BLaER1 (cell line): ENCODE data around the gene UNK.

Experiments
- H3K27ac ChIP-seq: shearing (Covaris generic); formaldehyde crosslinking; 2 replicates; pipeline ENCODE4 v1.8.1; 2022
- H3K27me3 ChIP-seq: shearing (Covaris generic); formaldehyde crosslinking; 2 replicates; pipeline ENCODE4 v1.8.1; 2022
- H3K36me3 ChIP-seq: shearing (Covaris generic); formaldehyde crosslinking; 2 replicates; pipeline ENCODE4 v1.8.1; 2022
- H3K4me1 ChIP-seq: shearing (Covaris generic); formaldehyde crosslinking; 2 replicates; pipeline ENCODE4 v1.8.1; 2022
- H3K4me2 ChIP-seq: shearing (Covaris generic); formaldehyde crosslinking; 2 replicates; pipeline ENCODE4 v1.8.1; 2022
- H3K4me3 ChIP-seq: shearing (Covaris generic); formaldehyde crosslinking; 2 replicates; pipeline ENCODE4 v1.8.1; 2022
- H3K9ac ChIP-seq: shearing (Covaris generic); formaldehyde crosslinking; 2 replicates; pipeline ENCODE4 v1.8.1; 2022
- H3K9me3 ChIP-seq: shearing (Covaris generic); formaldehyde crosslinking; 2 replicates; pipeline ENCODE4 v1.8.1; 2022
- H4K20me1 ChIP-seq: shearing (Covaris generic); formaldehyde crosslinking; 2 replicates; pipeline ENCODE4 v1.8.1; 2022
- Cebpa-rat ChIP-seq: shearing (Covaris generic); IDR thresholded peaks from 2 replicates; pipeline ENCODE4 v1.8.1; 2022

The UNK gene

DNA sequence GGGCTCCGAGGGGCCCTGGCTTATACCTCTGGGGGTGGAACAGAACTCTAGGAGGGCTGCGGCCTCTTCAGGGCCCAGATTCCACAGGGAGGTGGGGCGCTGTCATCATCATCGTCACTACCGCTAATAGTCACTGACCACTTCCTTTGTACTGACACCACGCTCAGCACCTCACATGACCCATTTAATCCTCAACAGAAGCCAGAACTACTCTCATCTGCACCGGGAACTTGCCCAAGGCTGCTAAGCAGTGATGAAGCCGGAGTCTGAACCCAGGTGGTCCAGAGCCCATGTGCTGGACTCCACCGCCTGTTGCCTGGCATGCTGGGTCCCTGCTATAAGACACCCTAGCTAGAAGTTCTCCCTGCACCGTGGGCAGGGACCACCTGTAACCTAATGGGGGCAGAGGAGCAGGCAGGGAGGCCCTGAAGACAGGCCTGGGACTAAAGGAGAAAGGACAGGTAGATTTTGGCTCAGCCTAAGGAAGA, 47.6 kb downstream of the UNK start:
- H3K9ac ChIP-seq: peak overlapping the region; percentile 70
- no peaks in the 10 kb centered on the region for H3K27me3 ChIP-seq
- peak overlapping the region; percentile 91 for H3K4me2 ChIP-seq
- H4K20me1 ChIP-seq: peaks cover 14% of the 10 kb centered on the region
- no peak for TF ChIP-seq Cebpa-rat
- no peaks in the 10 kb centered on the region for H3K9me3 ChIP-seq
- H3K36me3 ChIP-seq: peaks cover 65% of the 10 kb centered on the region
- peak overlapping the region; percentile 82 for H3K27ac ChIP-seq
- peaks cover 94% of the 10 kb centered on the region for H3K4me1 ChIP-seq
- H3K4me3 ChIP-seq: peak overlapping the region; percentile 45

- no peak for TF ChIP-seq Cebpa-rat
- Histone ChIP-seq H4K20me1 (peaks cover 12% of the 10 kb centered on the region; the same call in 1 of the 2 replicates), H3K4me3 (peak overlapping the region; percentile 45), H3K36me3 (peaks cover 62% of the 10 kb centered on the region), H3K27me3 (no peaks in the 10 kb centered on the region), H3K9ac (peak overlapping the region; percentile 70), H3K4me1 (peaks cover 94% of the 10 kb centered on the region), H3K27ac (peak overlapping the region; percentile 82), H3K9me3 (no peaks in the 10 kb centered on the region), H3K4me2 (peak overlapping the region; percentile 91)
Observed at GRCh38 chr17:75832652-75833400, 48.2 kb downstream of the UNK start.

GRCh38 chr17:75834279-75834920, 49.8 kb downstream of the UNK start:
- Histone ChIP-seq H3K9me3 (no peaks in the 10 kb centered on the region), H3K27me3 (no peaks in the 10 kb centered on the region), H3K36me3 (peaks cover 60% of the 10 kb centered on the region), H3K4me3 (0 out of 2 replicates have a peak overlapping the region, but pooled peaks have one; percentile 14), H3K4me2 (peak overlapping the region; percentile 91), H3K9ac (peak overlapping the region; percentile 70; the same call in 1 of the 2 replicates), H4K20me1 (peaks cover 7% of the 10 kb centered on the region; the same call in 1 of the 2 replicates), H3K27ac (peak overlapping the region; percentile 82), H3K4me1 (peaks cover 91% of the 10 kb centered on the region)
- TF ChIP-seq Cebpa-rat: no peak

DNA sequence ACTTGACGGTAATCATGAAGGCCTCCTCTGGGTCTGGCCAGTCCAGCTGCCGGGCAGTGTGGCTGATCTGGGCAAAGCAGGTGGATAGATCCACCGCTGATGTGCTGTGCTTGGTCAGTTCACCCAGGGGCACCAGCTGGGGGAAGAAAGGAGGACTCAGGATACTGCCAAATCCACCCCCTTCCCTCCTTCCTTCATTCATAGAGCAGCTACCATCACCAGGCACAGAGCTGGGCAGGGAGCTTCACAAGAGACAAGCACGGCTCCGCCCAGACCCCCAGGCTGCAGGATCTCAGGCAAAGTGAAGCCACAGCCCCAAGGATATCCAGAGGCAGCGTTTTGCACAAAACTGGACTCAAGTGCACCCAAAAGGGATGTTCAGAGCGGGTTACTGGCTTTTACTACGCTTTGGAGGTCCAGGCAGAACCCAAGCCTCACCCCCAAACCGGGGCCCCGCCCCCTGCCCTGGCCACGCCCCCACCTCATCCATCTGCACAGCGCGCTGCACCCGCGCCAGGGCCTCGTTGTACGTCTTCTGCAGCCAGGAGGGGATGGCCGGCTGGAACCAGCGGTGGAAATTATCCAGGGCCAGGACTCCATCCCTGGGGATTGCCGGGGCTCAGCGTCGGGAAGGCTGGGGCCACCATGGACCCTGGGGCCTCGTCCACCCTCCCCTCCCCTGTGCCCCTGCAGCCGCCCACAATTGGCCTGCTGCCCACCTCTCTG, 50.5 kb downstream of the UNK start:
- Histone ChIP-seq H3K9me3 (no peaks in the 10 kb centered on the region), H3K27ac (peak overlapping the region; percentile 82), H4K20me1 (peaks cover 7% of the 10 kb centered on the region; the same call in 1 of the 2 replicates), H3K36me3 (peaks cover 60% of the 10 kb centered on the region), H3K4me1 (peaks cover 85% of the 10 kb centered on the region), H3K4me3 (0 out of 2 replicates have a peak overlapping the region, but pooled peaks have one; percentile 14), H3K4me2 (peak overlapping the region; percentile 91), H3K27me3 (no peaks in the 10 kb centered on the region), H3K9ac (peak overlapping the region; percentile 53; the same call in 1 of the 2 replicates)
- no peak for TF ChIP-seq Cebpa-rat

- H3K9me3 ChIP-seq: no peaks in the 10 kb centered on the region
- H3K4me1 ChIP-seq: peaks cover 84% of the 10 kb centered on the region
- H3K4me3 ChIP-seq: 0 out of 2 replicates have a peak overlapping the region, but pooled peaks have one; percentile 14
- no peak overlapping the region for H3K9ac ChIP-seq
- peaks cover 7% of the 10 kb centered on the region; the same call in 1 of the 2 replicates for H4K20me1 ChIP-seq
- H3K27ac ChIP-seq: peak overlapping the region; percentile 82
- TF ChIP-seq Cebpa-rat: no peak
- no peaks in the 10 kb centered on the region for H3K27me3 ChIP-seq
- H3K4me2 ChIP-seq: peak overlapping the region; percentile 91
- peaks cover 60% of the 10 kb centered on the region for H3K36me3 ChIP-seq
Observed at GRCh38 chr17:75835654-75835987, 51.0 kb downstream of the UNK start.

- H3K36me3 ChIP-seq: peaks cover 59% of the 10 kb centered on the region
Observed at GRCh38 chr17:75836605-75837004, 52.0 kb downstream of the UNK start.

DNA sequence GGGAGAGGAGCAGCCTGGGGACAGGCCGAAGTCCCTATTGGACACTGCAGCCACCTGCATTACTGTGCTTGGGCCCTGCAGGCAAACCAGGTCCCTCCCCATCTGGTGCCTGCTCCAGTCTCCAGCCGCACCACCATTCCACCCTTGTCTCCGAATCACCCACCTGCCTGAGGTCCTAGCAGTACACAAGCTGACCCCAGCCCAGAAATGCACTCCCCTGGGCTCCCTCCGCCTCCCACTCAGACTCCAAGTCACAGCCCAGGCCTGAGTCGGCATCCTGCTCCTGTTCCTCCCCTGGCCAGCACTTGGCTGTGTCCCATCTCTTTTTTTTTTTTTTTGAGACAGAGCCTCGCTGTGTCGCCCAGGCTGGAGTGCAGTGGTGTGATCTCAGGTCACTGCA, 53.3 kb downstream of the UNK start:
- no peaks in the 10 kb centered on the region for H3K9me3 ChIP-seq
- peak overlapping the region; percentile 91 for H3K4me2 ChIP-seq
- H3K27ac ChIP-seq: peak overlapping the region; percentile 82
- H4K20me1 ChIP-seq: peaks cover 7% of the 10 kb centered on the region; the same call in 1 of the 2 replicates
- H3K27me3 ChIP-seq: no peaks in the 10 kb centered on the region
- peak overlapping the region; percentile 45 for H3K9ac ChIP-seq
- H3K36me3 ChIP-seq: peaks cover 70% of the 10 kb centered on the region
- peaks cover 75% of the 10 kb centered on the region for H3K4me1 ChIP-seq
- H3K4me3 ChIP-seq: no peak overlapping the region
- TF ChIP-seq Cebpa-rat: no peak

More at GRCh38 chr17:75836605-75837004, 52.0 kb downstream of the UNK start:
- Histone ChIP-seq H3K4me3 (no peak overlapping the region), H3K4me2 (peak overlapping the region; percentile 91), H3K9me3 (no peaks in the 10 kb centered on the region), H4K20me1 (peaks cover 7% of the 10 kb centered on the region; the same call in 1 of the 2 replicates), H3K27me3 (no peaks in the 10 kb centered on the region), H3K4me1 (peaks cover 77% of the 10 kb centered on the region), H3K9ac (peak overlapping the region; percentile 57; the same call in 1 of the 2 replicates), H3K27ac (peak overlapping the region; percentile 82)
- TF ChIP-seq Cebpa-rat: no peak

DNA sequence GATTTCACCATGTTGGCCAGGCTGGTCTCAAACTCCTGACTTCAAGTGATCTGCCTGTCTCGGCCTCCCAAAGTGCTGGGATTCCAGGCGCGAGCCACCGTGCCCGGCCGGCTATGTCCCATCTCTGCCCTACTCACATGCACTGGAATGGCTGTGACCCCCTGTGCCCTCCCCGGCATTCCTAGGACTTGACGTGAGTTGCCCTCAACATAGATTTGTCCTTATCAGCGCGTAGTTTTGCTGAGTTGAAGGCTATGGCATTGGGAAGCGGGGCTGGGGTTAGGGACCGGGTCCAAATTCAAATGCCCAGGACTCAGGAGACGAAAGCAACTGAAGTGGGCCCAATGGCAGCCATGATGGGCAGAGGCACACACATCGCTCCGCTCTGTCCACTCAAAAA, 53.8 kb downstream of the UNK start:
- TF ChIP-seq Cebpa-rat: no peak
- H4K20me1 ChIP-seq: peaks cover 7% of the 10 kb centered on the region; the same call in 1 of the 2 replicates
- no peaks in the 10 kb centered on the region for H3K27me3 ChIP-seq
- 0 out of 2 replicates have a peak overlapping the region, but pooled peaks have one; percentile 82 for H3K27ac ChIP-seq
- H3K9ac ChIP-seq: peak overlapping the region; percentile 45
- H3K4me3 ChIP-seq: no peak overlapping the region
- no peaks in the 10 kb centered on the region for H3K9me3 ChIP-seq
- peak overlapping the region; percentile 91 for H3K4me2 ChIP-seq
- peaks cover 69% of the 10 kb centered on the region for H3K36me3 ChIP-seq
- H3K4me1 ChIP-seq: peaks cover 75% of the 10 kb centered on the region
